Measurements from ENCODE around the gene INSYN2A. TPM values are rescaled to one million over a fixed set of nuclear protein-coding genes. Genes with fewer than 3 reads are reported as not detected.
A peak's percentile ranks its signal among the peaks of the same experiment; 100 is the strongest.

Gene INSYN2A
- total and polyA plus RNA-seq, 5 donors = 0.02 TPM; not detected in 4

DNA sequence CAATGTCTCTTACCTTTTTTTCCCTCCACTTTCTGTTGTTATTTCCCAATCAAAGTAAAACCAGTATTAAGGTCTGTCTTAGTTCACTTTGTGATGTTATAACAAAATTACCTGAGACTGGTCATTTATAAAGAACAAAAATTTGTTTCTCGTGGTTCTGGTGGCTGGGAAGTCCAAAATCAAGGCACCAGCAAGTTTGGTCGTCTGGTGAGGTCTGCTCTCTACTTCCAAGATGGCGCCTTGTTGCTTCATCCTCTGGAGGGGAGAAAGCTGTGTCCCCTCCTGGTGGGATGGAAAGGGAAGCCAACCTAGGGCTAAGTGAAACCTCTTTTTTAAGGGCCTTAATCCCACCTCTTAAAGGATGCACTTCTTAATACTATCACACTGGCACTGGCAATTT is 22.3 kb upstream of the INSYN2A start:
- DNase-seq = no peak
- ATAC-seq = no peak
- H3K4me3 ChIP-seq (ENCODE audit: low read length) = no peak overlapping the region
- H3K4me1 ChIP-seq (ENCODE audit: control insufficient read depth, insufficient read depth, low read length) = no peaks in the 10 kb centered on the region
- no peaks in the 10 kb centered on the region for H3K9me3 ChIP-seq (ENCODE audit: control insufficient read depth, low read length)
- WGBS = 94% methylated on average over 3 of the region's 3 CpGs
- no peak overlapping the region for H3K27ac ChIP-seq (ENCODE audit: low read length)
- intact Hi-C loops (cut with DNase I) = no loop called here
- no peaks in the 10 kb centered on the region for H3K27me3 ChIP-seq (ENCODE audit: control insufficient read depth, insufficient read depth)

DNA sequence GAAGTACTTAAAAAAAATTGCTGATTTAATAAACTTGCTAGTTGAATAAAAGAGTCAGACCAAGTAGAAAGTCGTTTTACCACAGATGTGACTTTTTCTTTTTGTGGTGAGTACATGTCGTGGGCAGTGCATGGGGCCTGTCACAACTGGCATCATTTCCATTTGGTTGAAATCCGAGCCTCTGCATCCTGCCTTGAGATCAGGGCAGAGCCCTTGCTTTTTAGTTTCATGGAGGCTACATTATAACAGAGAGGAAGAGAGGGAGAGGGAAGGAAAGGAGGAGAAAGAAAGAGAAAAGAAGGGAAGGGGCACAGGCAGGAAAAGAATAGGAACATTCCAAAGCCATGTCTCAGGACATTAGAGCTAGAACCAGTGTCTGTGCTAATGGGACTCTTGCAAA is 20.4 kb upstream of the INSYN2A start:
- no peaks in the 10 kb centered on the region for H3K4me1 ChIP-seq (ENCODE audit: control insufficient read depth, insufficient read depth, low read length)
- no peaks in the 10 kb centered on the region for H3K9me3 ChIP-seq (ENCODE audit: control insufficient read depth, low read length)
- no peaks in the 10 kb centered on the region for H3K27me3 ChIP-seq (ENCODE audit: control insufficient read depth, insufficient read depth)
- DNase-seq (no peak), ATAC-seq (no peak)
- no peak overlapping the region for H3K4me3 ChIP-seq (ENCODE audit: low read length)
- no peak overlapping the region for H3K27ac ChIP-seq (ENCODE audit: low read length)
- intact Hi-C loops (cut with DNase I) = no loop called here
- WGBS = 57% methylated on average over 3 of the region's 3 CpGs

DNA sequence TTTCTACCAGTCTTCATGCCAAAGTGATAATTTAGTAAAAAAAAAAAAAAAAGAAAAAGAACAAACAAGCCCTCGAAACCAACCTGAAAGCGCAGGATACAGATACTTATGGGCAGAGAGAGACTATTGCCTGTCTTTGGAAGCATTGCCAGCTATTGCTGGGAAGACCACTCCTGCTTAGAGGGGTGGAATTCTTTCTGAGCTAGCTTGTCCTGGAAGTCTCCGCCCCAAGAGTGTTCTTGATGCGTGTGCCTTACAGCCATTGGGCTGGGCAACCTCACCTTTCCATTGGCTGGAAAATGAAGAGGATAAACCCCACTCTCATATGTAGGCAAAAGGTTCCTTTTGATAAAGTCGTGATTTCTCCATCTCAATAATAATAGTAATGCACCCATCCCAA is 19.9 kb upstream of the INSYN2A start:
- ATAC-seq = no peak
- H3K4me1 ChIP-seq (ENCODE audit: control insufficient read depth, insufficient read depth, low read length) = no peaks in the 10 kb centered on the region
- 94% methylated on average over 5 of the region's 5 CpGs for whole genome bisulfite sequencing
- H3K9me3 ChIP-seq (ENCODE audit: control insufficient read depth, low read length) = no peaks in the 10 kb centered on the region
- DNase-seq = no peak
- H3K27ac ChIP-seq (ENCODE audit: low read length) = no peak overlapping the region
- no peak overlapping the region for H3K4me3 ChIP-seq (ENCODE audit: low read length)
- intact Hi-C loops (cut with DNase I) = no loop called here
- H3K27me3 ChIP-seq (ENCODE audit: control insufficient read depth, insufficient read depth) = no peaks in the 10 kb centered on the region

DNA sequence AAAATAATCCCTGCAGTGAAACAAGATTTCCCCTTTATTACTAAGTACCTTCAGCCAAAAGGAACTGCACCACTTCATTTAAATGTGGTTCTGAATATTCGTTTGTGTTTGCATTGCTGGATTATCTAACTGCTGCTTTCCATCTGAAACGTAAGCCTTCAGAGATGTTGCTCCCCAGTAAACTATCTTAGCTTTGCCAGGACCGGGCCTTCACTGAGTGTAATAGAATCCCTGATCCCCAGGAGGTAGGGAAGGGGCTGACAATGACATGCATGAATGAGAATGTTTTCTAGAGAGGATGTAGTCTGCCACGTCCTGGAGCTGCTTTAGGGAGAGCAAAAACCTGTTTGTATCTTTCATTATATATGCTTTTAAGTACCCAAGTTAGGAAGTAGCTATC is 19.5 kb upstream of the INSYN2A start:
- WGBS = 78% methylated on average over 4 of the region's 4 CpGs
- H3K27ac ChIP-seq (ENCODE audit: low read length) = no peak overlapping the region
- H3K4me3 ChIP-seq (ENCODE audit: low read length) = no peak overlapping the region
- H3K9me3 ChIP-seq (ENCODE audit: control insufficient read depth, low read length) = no peaks in the 10 kb centered on the region
- DNase-seq = no peak
- H3K4me1 ChIP-seq (ENCODE audit: control insufficient read depth, insufficient read depth, low read length) = no peaks in the 10 kb centered on the region
- intact Hi-C loops (cut with DNase I) = no loop called here
- no peak for ATAC-seq
- no peaks in the 10 kb centered on the region for H3K27me3 ChIP-seq (ENCODE audit: control insufficient read depth, insufficient read depth)

DNA sequence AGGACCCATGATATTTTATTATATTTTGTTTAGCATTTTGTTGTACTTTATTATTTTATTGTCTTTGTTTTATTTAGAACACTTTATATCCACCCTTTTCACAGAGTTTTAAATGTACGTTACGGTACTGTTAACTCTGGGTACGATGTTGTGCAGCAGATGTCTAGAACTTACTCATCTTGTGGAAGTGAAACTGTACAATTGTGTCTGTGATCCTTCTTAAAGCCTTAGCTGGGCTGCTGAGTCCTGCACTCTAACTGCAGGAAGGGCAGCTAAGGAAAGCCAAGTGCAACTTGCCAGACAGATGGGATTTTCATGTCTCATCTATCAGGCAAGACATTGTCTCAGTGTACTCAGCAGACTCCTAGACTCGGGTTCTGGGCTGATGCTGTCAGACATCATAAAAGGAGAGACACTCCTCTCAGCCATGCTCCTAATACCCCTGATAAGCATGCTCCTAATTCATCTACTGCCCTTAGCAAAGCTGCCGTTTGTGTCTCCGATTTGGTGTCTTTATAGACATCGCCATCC is 14.6 kb upstream of the INSYN2A start:
- WGBS = 81% methylated on average over 7 of the region's 7 CpGs
- peaks cover 2% of the 10 kb centered on the region for H3K4me1 ChIP-seq (ENCODE audit: control insufficient read depth, insufficient read depth, low read length)
- H3K9me3 ChIP-seq (ENCODE audit: control insufficient read depth, low read length) = no peaks in the 10 kb centered on the region
- no peak overlapping the region for H3K27ac ChIP-seq (ENCODE audit: low read length)
- ATAC-seq = no peak
- no peak for DNase-seq
- H3K27me3 ChIP-seq (ENCODE audit: control insufficient read depth, insufficient read depth) = no peaks in the 10 kb centered on the region
- H3K4me3 ChIP-seq (ENCODE audit: low read length) = no peak overlapping the region
- intact Hi-C loops (cut with DNase I) = no loop called here

DNA sequence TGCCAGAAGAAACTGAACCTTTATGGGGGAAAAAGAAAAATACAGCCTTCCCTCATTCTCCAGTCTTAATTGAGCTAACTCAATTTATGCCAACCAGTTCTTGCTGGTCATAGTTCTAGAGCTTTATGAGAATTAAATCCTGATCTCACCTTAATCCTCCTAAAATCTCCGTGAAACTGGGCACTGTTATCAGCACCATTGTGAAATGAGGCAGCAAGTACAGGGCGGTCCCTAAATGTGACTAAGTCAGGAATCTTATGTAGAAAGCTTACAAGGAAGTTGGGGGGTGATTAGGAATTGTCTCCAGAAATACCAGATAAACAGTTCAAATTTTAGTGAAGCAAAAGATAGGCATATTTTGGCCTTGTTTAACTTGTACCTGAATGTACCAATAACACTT is 10.7 kb upstream of the INSYN2A start:
- no peak for DNase-seq
- peak in 1 of 2 donors; percentile 69 for ATAC-seq
- intact Hi-C loops (cut with DNase I) = no loop called here
- Histone ChIP-seq H3K9me3 (ENCODE audit: control insufficient read depth, low read length) (no peaks in the 10 kb centered on the region), H3K4me1 (ENCODE audit: control insufficient read depth, insufficient read depth, low read length) (peaks cover 2% of the 10 kb centered on the region), H3K27ac (ENCODE audit: low read length) (no peak overlapping the region), H3K27me3 (ENCODE audit: control insufficient read depth, insufficient read depth) (no peaks in the 10 kb centered on the region), H3K4me3 (ENCODE audit: low read length) (no peak overlapping the region)
- 88% methylated on average over 2 of the region's 2 CpGs for WGBS

DNA sequence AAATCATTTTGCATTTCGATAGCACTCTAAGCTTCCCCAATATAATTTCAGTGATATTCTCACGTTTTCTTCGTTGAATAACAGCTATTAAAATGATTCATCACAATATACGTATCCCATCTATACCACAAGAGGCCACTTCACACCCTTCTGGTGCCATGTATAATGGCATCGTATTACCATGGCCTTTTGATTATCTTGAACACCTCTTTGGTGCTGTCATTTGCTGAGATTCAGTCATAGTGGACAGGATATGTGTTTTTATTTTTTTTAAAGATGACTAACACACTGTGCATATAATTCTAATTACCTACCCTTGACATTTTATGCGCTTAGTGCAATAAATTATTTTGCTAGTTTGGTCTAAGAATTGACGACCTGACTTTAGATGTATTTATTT is 6.7 kb upstream of the INSYN2A start:
- no peaks in the 10 kb centered on the region for H3K27me3 ChIP-seq (ENCODE audit: control insufficient read depth, insufficient read depth)
- ATAC-seq (no peak), DNase-seq (no peak)
- H3K27ac ChIP-seq (ENCODE audit: low read length) = no peak overlapping the region
- WGBS = 92% methylated on average over 7 of the region's 7 CpGs
- intact Hi-C loops (cut with DNase I) = no loop called here
- no peak overlapping the region for H3K4me3 ChIP-seq (ENCODE audit: low read length)
- H3K9me3 ChIP-seq (ENCODE audit: control insufficient read depth, low read length) = no peaks in the 10 kb centered on the region
- no peaks in the 10 kb centered on the region for H3K4me1 ChIP-seq (ENCODE audit: control insufficient read depth, insufficient read depth, low read length)

DNA sequence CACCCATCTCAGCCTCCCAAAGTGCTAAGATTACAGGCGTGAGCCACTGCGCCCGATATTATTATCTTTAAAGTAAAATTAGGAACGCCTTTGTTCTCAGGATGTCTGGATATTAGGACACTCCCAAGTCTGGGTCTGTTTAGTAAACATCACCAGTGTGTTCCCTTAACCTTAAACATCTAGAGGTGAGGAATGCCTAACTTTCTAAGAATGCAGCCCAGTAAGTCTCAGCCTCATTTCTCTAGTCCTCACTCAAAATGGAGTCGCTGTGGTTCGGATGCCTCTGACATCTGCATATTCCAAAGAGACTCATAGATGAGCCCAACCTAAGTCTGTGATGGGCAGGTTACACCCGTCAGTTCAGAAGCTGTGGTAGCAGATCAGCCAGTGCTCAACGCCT is 4.3 kb upstream of the INSYN2A start:
- 95% methylated on average over 8 of the region's 8 CpGs for WGBS
- Histone ChIP-seq H3K4me3 (ENCODE audit: low read length) (no peak overlapping the region), H3K9me3 (ENCODE audit: control insufficient read depth, low read length) (no peaks in the 10 kb centered on the region), H3K4me1 (ENCODE audit: control insufficient read depth, insufficient read depth, low read length) (no peaks in the 10 kb centered on the region), H3K27ac (ENCODE audit: low read length) (no peak overlapping the region), H3K27me3 (ENCODE audit: control insufficient read depth, insufficient read depth) (no peaks in the 10 kb centered on the region)
- no peak for ATAC-seq
- no peak for DNase-seq
- intact Hi-C loops (cut with DNase I) = no loop called here

DNA sequence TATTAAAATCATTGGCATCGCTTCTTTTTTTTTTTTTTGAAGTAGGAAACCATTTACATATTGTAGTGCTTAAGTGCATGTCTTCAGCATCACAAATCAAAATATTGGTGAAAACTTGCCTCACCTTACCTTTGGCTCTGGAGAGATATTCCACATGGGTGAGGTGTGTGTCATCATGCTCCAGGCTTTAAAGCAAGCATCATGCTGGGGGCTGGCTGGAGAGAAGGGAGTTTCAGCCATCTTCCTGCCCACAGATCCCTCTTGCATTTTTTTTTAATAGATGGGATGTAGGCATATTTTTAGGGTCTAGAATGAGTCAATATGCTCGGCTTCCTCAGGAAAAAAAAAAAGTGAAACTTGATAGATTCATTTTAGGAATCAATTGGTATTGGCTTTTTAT is 2.3 kb upstream of the INSYN2A start:
- 95% methylated on average over 2 of the region's 2 CpGs for WGBS

DNA sequence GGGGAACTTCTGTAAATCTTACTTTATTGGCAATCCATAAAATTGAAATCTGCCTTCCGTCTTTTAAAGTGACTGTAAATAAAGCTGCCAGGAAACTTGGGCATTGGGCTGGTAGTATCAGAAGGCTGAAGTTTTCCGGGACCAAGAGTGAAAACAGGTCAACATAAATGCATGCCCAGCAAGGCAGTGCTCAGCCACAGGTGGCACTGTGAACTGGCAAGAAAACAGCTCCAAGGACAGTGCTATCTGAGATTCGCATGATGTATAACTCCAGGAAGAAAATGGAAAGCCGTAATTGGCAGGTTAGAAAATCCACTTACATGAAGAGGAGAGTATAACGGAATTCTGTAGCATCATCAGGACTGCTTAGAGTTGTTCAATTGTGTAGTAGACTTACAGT is 1.9 kb upstream of the INSYN2A start:
- H3K27me3 ChIP-seq (ENCODE audit: control insufficient read depth, insufficient read depth) = no peaks in the 10 kb centered on the region
- ATAC-seq = no peak
- no peak overlapping the region for H3K4me3 ChIP-seq (ENCODE audit: low read length)
- no peaks in the 10 kb centered on the region for H3K9me3 ChIP-seq (ENCODE audit: control insufficient read depth, low read length)
- intact Hi-C loops (cut with DNase I) = no loop called here
- no peaks in the 10 kb centered on the region for H3K4me1 ChIP-seq (ENCODE audit: control insufficient read depth, insufficient read depth, low read length)
- no peak for DNase-seq
- 96% methylated on average over 5 of the region's 5 CpGs for WGBS
- H3K27ac ChIP-seq (ENCODE audit: low read length) = no peak overlapping the region

More for the DNA sequence above, 2.3 kb upstream of the INSYN2A start:
- H3K27ac ChIP-seq (ENCODE audit: low read length) = no peak overlapping the region
- ATAC-seq (no peak), DNase-seq (no peak)
- H3K9me3 ChIP-seq (ENCODE audit: control insufficient read depth, low read length) = no peaks in the 10 kb centered on the region
- H3K4me3 ChIP-seq (ENCODE audit: low read length) = no peak overlapping the region
- H3K27me3 ChIP-seq (ENCODE audit: control insufficient read depth, insufficient read depth) = no peaks in the 10 kb centered on the region
- intact Hi-C loops (cut with DNase I) = no loop called here
- H3K4me1 ChIP-seq (ENCODE audit: control insufficient read depth, insufficient read depth, low read length) = no peaks in the 10 kb centered on the region

DNA sequence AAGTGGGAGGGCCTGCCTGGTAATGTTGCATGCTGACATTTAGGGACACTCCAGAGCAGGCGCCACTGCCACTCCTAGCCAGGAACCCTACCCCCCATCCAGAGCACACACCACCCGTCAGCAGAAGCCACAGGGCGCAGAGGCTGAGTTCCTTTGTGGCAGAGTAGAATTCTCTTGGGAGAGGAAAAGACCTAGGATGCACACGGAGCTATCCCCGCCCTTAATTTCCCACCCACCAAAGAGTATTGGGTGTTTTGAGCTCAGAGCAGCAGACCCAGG is 702 bp upstream of the INSYN2A start:
- H3K27me3 ChIP-seq (ENCODE audit: control insufficient read depth, insufficient read depth) = no peaks in the 10 kb centered on the region
- intact Hi-C loops (cut with DNase I) = no loop called here
- H3K9me3 ChIP-seq (ENCODE audit: control insufficient read depth, low read length) = no peaks in the 10 kb centered on the region
- H3K27ac ChIP-seq (ENCODE audit: low read length) = no peak overlapping the region
- no peak for DNase-seq
- no peak overlapping the region for H3K4me3 ChIP-seq (ENCODE audit: low read length)
- no peaks in the 10 kb centered on the region for H3K4me1 ChIP-seq (ENCODE audit: control insufficient read depth, insufficient read depth, low read length)
- ATAC-seq = peak in 1 of 2 donors; percentile 22
- 68% methylated on average over 5 of the region's 5 CpGs for WGBS

DNA sequence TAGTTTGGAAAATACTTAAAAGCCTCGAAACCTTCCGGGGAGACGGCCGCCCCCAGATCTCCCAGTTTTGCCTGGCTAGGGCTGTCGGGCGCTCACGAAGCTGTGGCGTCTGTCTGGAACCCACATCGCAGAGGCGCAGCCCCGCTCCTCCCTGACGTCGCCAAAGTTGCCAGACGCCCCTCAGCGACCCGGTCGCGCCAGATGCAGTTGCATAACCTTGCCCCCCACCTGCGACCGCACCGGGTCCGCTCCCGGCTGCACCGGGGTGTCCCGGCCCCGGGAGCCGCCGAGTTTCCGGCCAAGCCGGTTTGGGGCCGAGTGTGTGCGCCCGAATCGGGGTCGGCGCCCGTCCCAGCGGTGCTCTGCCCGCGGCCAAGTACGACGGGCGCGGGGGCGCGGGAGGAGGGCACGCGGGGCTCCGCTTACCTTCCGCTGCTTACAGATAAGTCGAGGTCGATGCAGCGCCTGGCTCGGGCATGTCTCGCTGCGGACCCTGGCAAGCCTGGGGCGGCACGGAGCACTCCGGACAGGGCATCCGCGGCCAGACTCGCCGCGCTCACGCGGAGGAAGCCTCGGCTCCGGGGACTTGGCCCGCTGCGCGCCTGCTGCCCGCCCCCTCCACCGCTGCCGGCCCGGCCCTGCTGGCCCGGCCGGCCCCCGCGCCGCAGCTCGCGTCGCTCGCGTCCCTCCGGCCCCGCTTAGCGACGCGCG is 665 bp downstream of the INSYN2A start:
- Histone ChIP-seq H3K27ac (ENCODE audit: low read length) (no peak overlapping the region), H3K27me3 (ENCODE audit: control insufficient read depth, insufficient read depth) (no peaks in the 10 kb centered on the region), H3K4me1 (ENCODE audit: control insufficient read depth, insufficient read depth, low read length) (no peaks in the 10 kb centered on the region), H3K4me3 (ENCODE audit: low read length) (peak overlapping the region; percentile 53), H3K9me3 (ENCODE audit: control insufficient read depth, low read length) (no peaks in the 10 kb centered on the region)
- ATAC-seq (peak; percentile 24 to 39), DNase-seq (peak in 2 of 3 donors; percentile 63 to 65)
- WGBS = under 1% methylated on average over 91 of the region's 91 CpGs
- intact Hi-C loops (cut with DNase I) = no loop called here

Data from right cardiac atrium (tissue), 5 donors.